ENCODE measurements around the gene DSCAML1.

GRCh38 chr11:117747892-117748291, 49.1 kb downstream of the DSCAML1 start:
- TF ChIP-seq POLR2A (IDR thresholded peaks at IDR 0.05; ENCODE audit: low read depth, low read length) (no peak), POU2F2 (IDR thresholded peaks at IDR 0.05; ENCODE audit: low read depth, low read length) (no peak)

Data from GM12891 (cell line).